ENCODE measurements around the gene CHRNB4.

DNA sequence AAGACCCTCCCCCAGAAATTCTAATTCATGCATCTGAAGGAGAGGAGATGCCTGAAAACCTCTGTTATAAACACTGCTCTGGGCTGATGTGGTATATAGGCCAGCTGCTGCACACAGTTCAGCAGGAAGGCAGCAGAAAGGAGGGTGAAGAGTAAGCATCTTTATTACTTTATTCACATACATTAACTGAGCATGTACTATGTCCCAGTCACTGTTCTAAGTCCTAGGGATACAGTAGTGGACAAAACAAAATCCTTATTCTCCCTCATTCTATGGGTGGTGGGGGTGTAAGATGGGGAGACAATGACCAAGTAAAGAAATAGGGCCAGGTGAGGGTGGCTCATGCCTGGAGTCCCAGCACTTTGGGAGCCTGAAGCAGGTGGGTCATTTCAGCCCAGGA is 17.8 kb upstream of the CHRNB4 start:
- TF ChIP-seq, protein P1, sequence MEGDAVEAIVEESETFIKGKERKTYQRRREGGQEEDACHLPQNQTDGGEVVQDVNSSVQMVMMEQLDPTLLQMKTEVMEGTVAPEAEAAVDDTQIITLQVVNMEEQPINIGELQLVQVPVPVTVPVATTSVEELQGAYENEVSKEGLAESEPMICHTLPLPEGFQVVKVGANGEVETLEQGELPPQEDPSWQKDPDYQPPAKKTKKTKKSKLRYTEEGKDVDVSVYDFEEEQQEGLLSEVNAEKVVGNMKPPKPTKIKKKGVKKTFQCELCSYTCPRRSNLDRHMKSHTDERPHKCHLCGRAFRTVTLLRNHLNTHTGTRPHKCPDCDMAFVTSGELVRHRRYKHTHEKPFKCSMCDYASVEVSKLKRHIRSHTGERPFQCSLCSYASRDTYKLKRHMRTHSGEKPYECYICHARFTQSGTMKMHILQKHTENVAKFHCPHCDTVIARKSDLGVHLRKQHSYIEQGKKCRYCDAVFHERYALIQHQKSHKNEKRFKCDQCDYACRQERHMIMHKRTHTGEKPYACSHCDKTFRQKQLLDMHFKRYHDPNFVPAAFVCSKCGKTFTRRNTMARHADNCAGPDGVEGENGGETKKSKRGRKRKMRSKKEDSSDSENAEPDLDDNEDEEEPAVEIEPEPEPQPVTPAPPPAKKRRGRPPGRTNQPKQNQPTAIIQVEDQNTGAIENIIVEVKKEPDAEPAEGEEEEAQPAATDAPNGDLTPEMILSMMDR (IDR thresholded peaks at IDR 0.05; ENCODE audit: extremely low read depth in 1 of 2, insufficient read depth in 1 of 2, low read depth in 1 of 2, low read length in 2 of 2) = no peak
- TF ChIP-seq, protein P2, sequence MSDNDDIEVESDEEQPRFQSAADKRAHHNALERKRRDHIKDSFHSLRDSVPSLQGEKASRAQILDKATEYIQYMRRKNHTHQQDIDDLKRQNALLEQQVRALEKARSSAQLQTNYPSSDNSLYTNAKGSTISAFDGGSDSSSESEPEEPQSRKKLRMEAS (IDR thresholded peaks at IDR 0.05; ENCODE audit: insufficient read depth, insufficient read length) = no peak
- TF ChIP-seq POLR2AphosphoS5 (IDR thresholded peaks at IDR 0.05; ENCODE audit: insufficient read depth, low read depth, low read length) (no peak), EZH2 (IDR thresholded peaks at IDR 0.05; ENCODE audit: borderline replicate concordance, low read depth, low read length, severe bottlenecking) (no peak), JUN (IDR thresholded peaks at IDR 0.05; ENCODE audit: borderline replicate concordance, insufficient read depth, insufficient read length, low read depth) (no peak), POLR2A (IDR thresholded peaks at IDR 0.05; ENCODE audit: low read depth, low read length) (no peak)

Data from endothelial cell of umbilical vein (primary cell).